OCI-M1 (cell line): ENCODE data around the gene GRWD1.
"Not testable (repeated sequence)": the region's sequence is repeated elsewhere in the genome, so short reads cannot be mapped to it uniquely, and the experiment has no call there.

ENCODE experiments used
- DNase-seq: peaks from one replicate; lab custom pipeline; 2025; lab: John Stamatoyannopoulos, UW

GRWD1 gene

DNA sequence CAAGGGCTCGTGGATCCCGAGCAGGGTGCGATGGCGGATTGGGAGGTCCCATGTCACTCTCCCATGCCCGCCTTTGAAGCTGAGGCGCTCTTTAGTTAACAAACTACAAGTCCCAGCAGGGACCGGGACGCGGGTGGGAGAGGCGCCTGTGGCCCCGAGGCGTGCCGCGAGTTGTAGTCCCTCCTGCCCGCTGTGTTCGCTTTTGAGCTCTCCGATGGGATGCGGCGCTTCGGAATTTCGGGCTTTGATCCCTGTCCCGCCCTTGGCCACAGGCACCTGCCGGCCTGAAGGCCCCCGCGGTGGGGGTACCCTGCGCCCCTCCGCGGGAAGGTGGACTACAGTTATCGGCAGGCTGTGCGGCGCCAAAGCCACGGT lies 34.4 kb downstream of the GRWD1 start:
- no peak for DNase-seq

DNA sequence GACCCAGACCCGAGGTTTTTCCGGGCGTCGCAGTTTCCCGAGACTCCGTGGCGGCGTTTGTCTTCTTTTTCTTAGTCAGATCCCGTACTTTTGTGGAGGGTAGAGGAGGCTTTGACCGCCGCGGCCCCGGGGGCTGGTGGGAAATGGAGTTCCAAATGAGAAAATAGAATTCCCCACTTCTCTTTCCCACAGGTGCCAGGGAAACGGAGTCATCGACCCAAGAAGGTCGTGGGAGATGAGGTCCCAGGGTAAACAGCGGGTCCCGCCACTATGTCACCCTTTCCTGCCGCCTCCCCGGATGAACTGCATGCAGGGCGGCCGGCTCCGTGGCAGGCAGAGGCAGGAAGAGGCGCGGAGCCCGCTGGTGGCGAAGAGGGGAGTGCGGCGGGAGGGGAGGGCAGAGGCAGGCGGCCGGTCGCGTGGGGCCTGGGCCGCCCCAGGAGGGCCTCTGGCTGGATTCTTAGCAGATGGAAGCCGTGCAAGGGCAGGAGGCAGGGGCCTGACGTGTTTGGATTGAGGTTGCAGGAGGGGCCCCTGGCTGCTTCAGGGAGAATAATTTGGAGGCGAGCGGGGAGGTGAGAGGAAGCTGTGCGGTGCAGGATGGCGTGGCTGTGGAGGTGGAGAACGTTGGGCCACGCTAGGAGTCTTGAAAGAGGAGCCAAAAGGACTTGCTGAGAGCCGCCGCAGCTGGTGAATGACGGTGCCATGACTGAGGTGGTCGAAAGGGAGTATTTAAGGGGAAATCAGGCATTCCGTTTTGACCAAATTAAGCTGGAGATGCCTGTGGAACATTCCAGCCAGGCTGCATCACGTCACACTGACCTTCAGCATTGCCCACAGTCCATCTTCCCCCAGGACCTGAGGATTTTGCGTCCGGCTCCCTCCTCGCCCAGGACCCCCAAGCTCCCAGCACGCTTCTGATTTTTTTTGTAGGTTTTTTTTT lies 35.0 kb downstream of the GRWD1 start:
- DNase-seq, result no peak

DNA sequence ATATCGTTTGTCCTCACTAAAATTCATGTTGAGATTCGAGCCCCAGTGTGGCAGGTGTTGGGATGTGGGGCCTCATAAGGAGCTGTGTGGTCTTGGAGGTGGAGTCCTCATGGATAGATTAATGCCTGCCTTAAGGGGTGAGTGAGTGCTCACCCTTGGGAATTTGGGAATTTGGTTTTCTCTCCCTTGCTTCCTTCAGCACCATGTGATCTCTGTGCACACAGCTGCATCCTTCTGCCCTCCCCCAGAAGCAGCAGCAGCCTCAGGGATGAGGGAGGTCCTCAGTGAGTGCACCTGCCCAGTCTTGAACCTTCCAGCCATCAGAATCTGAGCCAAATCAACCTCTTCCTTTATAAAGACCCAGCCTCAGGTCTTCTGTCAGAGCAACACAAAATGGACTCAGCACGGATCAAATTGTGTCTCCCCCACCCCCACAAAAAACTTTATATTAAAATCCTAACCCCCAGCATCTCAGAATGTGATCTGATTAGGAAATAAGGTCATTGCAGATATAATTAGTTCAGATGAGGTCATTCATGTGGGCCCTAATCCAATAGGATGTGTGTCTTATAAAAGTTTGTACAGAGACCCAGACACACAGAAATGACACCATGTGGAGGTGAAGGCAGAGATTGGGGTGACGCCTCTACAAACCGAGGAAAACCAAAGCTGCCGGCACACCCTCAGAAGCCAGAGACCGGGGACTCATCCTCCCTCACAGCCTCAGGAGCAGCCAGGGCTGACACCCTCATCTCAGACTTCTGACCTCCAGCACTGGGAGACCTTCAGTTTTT lies 36.3 kb downstream of the GRWD1 start:
- no peak for DNase-seq

DNA sequence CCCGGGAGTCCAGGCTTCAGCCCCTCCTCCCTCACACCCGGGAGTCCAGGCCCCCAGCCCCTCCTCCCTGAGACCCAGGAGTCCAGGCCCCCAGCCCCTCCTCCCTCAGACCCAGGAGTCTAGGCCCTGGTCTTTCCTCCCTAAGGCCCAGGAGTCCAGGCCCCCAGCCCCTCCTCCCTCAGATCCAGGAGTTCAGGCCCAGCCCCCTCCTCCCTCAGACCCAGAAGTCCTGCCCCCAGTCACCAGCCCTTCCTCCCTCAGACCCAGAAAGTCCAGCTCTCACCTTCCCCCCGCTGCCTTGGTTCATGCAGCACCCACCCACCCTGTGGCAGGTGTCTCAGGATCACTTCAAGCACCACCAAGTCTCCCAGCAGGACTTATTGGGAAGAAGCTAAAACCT lies 37.5 kb downstream of the GRWD1 start:
- DNase-seq, result no peak

DNA sequence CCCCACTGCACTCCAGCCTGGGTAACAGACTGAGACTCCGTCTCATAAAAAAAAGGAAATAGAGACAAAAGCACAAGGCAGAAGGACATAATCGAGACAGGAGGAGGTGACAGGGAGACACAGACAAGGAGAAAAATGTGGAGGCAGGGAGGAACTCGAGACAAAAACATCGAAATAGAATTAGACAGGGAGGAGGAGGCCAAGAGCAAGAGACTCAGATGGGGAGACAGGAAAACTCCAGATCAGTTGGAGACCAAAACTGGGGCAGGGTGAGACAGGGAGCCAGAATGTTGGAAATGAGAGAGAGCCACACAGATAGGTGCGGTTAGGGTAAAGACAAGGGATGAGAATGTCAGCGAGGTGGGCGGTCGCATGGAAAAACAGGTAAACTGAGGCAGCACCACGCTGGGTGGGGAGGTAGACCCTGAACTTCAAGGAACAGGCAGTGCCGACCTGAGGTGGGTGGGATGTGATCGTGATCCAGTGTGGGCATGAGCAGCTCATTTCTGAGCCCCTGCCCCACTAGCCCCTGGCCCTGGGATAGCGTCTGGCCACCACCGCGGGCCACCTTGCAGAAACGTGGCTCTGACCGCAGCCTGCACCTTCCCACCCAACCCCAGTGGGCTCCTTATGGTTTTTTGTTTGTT lies 38.6 kb downstream of the GRWD1 start:
- no peak for DNase-seq

DNA sequence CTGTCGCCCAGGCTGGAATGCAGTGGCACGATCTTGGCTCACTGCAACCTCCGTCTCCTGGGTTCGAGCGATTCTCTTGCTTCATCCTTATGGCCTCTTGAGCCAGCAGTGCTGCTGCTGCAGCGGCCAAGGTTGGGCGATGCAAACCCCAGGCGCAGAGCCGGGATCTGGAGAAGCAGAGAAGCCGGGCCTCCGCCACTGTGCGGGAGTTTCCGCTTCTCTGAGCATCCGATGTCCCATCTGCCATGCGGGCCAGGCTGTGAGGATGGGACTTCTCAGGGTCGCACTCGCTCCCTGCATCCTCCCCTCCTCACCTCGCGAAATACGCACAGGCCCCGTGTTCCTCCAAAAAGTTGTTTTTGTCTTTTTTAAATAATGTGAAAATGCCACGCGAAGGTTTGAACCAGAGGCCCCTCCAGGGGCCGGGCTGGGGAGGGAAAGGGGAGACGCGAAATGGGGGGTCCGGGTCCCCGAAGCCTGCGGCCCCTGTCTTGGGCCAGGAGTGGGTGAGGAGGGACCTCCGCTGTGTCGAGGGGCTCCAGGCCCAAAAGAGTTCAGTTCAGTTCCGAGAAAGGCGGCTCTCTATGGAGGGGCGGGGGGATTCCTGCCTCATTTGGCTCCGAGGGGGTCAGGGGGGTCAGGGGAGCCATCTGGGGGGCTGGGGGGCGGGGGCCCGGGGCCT lies 39.3 kb downstream of the GRWD1 start:
- no peak for DNase-seq

DNA sequence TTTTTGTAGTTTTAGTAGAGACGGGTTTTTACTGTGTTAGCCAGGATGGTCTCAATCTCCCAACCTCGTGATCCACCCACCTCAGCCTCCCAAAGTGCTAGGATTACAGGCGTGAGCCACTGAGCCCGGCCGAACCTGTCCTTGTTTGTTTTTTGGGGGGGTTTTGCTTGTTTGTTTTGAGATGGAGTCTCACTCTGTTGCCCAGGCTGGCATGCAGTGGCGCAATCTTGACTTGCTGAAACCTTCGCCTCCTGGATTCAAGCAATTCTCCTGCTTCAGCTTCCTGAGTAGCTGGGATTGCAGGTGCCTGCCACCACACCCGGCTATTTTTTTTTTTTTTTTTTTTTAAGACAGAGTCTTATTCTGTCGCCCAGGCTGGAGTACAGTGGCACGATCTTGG lies 40.9 kb downstream of the GRWD1 start:
- not testable (repeated sequence) for DNase-seq

DNA sequence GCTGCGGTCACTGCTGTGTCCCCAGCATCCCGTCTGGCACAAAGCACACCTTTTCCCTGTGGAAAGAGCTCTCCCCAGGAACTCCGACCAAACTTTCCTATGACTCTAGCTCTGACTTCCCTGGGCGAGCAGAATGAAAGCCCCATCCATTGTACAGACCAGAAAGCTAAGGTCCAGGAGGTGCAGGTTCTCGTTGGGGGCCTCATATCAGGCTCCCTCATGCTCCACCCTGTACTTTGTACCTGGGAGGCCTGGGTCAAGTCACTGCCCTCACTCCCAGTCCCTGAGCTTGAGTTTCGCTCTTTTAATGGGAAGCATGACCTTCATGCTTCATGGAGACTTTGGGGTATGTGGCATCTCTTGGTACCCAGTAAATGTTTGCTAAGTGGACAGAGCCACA lies 41.8 kb downstream of the GRWD1 start:
- no peak for DNase-seq

DNA sequence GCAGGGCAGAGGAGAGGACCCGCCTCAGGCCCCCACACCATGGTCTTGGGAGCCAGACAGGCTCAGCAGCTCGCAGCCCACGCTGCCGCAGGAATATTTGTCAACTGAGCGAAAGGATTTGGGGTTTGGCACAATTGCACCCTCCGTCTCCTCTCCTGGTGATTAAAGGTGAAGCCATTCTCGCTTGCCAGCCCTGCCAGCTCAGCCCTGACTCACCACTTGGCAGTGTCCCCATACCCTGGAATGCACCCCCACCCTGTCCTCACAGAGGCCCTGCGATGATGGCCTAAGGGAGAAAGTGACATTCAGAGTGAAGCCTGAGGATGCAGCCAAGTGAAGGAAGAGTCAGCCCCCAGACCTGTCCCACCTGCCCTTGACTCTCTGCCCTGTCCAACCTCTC lies 42.2 kb downstream of the GRWD1 start:
- DNase-seq, result no peak

DNA sequence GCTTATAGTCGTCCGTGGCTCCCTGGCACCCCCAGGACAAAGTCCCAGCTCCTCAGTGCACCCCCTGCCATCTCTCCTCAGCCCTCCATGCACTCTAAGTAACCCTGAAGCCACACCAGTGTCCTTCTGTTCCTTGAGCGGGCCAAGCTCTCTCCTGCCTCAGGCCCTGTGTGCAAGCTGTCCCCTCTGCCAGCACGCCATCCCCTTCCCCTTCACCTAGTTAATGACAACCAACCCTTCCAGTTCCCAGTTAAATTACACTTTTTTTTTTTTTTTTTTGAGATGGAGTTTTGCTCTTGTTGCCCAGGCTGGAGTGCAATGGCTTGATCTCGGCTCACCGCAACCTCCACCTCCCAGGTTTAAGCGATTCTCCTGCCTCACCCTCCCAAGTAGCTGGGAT lies 42.7 kb downstream of the GRWD1 start:
- not testable (repeated sequence) for DNase-seq

DNA sequence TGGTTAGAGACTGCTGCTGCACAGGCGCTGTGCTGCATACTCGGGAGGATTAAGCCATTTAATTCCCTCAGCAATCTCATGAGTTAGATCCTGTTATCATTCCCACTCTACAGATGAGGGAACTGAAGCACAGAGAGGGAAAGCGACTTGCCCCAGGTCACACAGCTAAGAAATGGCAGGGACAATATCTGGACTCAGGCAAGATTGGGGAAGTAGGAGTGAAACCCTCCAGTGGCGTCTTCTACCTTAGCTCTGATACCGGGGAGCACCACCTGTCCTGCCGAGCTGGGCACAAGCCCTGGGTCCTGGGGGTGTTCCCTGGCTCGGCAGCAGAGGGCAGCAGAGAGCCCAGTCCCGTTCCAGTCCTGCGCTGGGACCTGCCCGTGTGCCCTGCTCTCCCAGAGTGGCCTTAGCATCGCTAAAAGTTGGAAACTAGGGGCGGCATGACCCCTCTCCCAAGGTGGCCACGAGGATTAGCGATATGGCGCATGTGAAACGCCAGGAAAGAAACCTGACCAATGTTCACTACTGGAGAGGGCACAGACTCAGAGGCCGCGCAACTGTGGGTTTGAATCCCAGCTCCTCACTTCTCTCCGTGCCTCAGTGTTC lies 43.9 kb downstream of the GRWD1 start:
- peak; percentile 88 for DNase-seq

DNA sequence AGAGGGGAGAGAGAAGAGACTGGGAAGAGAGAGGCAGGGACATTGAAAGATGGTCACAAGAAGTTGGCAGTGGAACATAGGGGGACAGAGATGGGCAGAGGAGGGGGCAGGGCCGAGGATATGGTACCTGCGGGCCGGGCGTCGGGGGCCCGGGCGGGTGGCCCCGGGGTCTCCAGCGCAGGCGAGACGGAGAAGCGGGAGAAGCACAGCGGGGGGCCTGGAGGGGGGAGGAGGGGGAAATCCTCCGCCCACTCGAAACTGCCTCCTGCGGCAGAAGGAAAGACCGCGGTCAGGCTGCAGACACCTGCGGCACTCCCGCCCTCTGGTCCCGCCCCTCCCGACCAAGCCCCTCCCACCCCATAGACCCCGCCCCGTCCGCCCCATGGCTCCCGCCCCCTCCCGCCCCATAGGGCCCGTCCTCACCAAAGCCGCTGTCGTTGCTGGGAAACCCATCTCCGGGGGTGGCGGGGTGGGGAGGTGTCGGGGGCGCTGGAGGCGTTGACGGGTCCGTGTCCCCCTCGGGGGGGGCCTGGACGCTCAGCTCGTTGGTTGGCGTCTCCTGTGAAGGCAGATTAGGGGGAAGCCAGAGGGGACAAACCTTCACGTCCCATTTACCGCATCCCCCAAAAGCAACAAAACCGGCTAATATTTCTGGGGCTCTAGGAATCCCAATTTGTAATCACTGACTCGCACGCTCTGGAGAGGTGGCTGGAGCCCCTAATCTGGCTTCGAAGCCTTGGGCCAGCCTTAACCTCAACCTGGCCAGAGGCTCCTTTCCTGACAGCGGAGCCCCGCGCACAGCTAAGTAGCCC lies 45.4 kb downstream of the GRWD1 start:
- DNase-seq, result peak; percentile 56

DNA sequence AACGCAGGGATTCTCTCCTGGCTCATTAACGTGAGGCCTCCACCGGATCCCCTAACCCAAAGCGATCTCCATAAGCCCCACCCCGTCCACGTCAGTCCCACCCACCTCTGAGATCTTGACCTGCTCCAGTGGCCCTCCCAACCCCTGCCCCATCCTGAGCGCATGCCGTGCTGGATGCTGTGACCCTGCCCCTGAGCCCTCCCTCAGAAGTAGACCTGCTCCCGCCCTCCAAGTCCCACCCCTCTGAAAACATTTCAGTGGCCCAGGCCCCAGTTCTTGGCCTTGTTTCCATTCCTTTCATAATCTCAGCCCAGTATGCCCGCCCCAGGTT lies 46.0 kb downstream of the GRWD1 start:
- DNase-seq, result no peak

DNA sequence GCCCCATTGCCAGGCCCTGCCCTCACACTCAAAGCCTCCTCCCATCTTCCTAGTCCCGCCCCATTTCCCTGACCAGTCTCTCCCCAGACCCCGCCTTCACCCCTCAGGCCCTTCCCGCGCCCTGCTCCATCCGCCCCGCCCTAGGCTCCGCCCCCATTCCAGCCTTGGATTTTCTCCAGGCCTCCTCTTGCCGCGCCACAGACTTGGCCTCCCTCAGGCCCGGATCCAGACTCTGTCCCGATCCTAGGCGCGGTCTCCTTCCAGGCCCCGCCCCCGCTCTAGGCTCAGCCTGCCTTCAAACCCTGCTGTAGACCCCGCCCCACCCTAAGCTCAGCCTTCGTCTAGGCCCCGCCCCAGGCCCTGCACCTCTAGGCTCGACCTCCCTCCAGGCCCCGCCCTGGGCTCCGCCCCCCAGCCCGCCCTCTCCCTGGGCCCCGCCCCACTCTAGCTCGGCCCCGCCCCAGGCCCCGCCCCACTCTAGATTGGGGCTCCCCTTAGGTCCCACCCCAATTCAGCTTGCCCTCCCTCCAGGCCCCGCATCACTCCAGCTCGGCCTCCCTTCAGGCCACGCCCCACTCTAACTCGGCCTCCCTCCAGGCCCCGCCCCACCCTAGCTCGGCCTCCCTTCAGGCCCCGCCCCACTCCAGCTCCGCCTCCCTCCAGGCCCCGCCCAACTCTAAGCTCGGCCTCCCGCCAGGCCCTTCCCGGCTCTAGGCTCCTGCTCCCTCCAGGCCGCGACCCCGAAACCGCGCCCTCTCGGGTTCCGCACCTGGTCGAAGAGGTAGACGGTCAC lies 47.3 kb downstream of the GRWD1 start:
- DNase-seq, result peak; percentile 98

DNA sequence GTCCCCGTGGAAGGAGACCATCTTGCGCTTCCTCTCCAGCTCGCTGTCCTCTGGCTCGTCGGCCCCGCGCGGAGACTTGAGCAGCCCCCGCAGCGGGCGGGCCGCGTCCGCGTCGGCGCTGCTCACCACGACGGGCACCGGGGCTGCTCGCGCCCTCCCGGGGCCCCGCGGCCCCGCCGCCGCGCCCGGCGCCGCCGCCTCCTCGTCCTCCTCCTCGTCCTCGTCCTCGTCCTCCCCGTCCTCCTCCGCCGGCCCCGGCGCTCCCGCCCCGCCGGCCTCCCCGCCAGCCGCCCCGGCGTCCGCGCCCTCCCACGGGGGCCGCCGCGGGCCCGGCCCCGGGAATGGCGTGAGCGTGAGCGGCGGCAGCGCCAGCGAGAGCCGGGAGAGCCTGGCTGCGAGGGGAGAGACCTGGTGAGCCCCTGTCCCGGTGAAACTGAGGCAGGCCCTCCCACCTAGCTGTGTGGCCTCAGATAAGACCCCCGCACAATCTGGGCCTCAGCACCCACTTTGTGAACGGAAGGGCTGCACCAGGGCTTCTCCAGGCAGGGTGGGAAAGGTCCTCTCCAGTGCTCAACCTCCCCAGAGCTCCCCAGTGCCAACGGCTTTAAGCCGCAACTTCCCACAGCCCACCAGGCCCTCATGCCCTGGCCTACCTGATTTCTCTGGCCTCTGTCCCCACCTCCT lies 48.1 kb downstream of the GRWD1 start:
- no peak for DNase-seq

DNA sequence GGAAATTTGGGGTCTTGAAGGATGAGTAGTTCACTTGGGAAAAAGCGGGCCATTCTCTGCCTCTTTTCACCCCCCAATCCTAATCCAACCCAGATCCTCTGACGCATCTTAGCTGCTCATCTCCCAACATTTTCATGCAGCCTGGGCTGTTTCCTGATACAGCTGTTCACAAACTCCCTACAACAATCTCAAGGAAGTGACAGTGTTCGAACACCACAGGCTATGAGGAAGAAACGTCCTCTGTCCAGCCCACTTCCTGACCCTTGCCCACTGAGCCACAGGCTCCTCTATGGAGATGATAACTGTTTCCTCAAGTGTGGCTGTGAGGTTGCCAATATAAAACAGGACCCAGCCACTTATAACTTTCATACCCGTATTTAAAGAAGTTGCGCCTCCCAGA lies 49.6 kb downstream of the GRWD1 start:
- DNase-seq, result peak; percentile 39

DNA sequence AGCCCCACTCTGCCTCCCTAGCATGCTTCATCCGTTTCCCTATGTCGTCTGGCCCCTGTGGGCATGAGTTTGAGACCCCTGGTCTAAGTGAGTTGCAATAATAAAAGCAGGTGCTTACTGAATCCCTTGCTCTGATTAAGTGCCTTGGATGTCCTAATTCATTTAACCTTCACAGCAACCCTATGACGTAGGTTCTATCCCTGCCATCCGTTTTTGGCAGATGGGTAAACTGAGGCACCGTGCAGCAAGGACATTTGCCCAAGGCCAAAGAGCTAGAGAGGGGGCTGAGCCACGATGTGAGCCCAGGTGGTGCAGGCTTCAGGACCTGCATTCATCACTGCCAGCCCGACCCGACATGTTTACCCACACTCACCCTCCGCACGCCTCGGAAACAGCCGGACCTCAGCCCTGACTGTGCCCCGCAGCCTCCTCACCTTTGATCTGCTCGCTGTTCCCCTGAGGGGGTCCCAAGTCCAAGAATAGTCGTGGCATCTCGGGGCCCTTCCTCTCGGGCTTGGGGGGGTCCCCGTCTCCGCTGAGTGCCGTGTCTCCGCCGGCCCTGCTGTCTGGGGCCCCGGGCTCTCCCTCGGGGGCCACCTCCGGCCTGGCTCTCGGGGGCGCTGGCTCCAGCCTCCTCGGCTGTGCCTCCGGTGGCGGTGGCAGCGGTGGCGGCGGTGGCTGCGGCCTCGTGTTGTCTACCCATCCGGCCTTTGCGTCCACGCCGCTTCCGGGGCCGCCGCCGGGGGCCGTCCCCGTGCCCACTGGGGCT lies 51.4 kb downstream of the GRWD1 start:
- no peak for DNase-seq

DNA sequence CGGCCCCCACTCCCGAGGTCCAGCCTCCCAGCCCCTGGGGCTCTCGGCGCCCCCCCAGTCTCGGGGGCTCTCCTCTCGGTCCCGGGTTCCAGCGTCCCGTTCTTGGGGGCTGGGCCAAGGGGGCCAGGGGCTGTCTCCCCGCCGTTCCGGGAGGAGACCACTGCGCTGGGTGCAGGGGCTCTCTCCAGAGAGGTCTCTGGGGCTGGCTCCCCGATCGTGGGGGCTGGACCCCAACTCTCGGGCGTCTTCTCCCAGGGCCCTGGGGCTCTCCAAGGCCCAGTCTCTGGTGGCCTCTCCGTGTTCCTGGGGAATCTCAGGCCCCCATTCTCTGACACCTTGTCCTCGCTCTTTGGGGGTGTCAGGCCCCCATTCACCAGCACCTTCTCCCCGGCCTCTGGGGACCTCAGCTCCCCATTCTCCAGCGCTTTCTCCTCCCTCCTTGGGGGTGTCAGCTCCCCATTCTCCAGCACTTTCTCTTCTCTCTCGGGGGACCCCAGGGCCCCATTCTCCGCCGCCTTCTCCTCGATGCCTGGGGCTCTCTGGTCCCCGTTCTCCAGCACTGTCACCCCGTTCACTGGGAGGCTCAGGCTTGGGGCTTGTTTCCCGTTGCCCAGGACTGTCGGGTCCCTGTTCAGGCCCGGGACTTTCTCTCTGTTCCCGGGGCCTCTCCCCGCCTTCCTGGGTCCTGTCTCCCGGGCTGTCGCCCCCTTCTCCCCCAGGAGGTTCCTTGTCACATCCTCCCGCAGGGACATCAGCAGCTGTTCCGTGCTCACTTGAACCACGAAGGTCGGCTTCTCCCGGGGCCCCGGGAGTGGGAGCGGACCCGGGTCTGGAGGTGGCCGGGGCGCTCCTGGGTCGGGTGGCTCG lies 52.2 kb downstream of the GRWD1 start:
- DNase-seq, result no peak
